Measurements from ENCODE around the gene GMEB1.

GMEB1 gene

GRCh38 chr1:28735961-28736449 is 67.4 kb downstream of the GMEB1 start:
- Histone ChIP-seq H3K36me3 (ENCODE audit: insufficient read depth, low read length) (peaks cover 37% of the 10 kb centered on the region), H3K4me1 (ENCODE audit: insufficient read depth, low read length) (peaks cover 41% of the 10 kb centered on the region), H3K79me2 (ENCODE audit: insufficient read depth, low read length) (peaks cover 43% of the 10 kb centered on the region), H3K4me2 (ENCODE audit: insufficient read depth, low read length) (peak overlapping the region; percentile 74), H3K27ac (ENCODE audit: low read length) (peak overlapping the region; percentile 83), H3K27me3 (ENCODE audit: insufficient read depth, low read length, poor library complexity) (no peaks in the 10 kb centered on the region), H3K4me3 (ENCODE audit: low read depth in 1 of 2, low read length in 2 of 2) (peak overlapping the region; percentile 93 to 98; a peak in 3 of 4 replicates), H4K20me1 (ENCODE audit: insufficient read depth, low read length) (peaks cover 35% of the 10 kb centered on the region), H2AFZ (ENCODE audit: low read depth, low read length) (peak overlapping the region; percentile 98), H3K9ac (ENCODE audit: low read depth, low read length) (peak overlapping the region; percentile 98), H3K9me3 (ENCODE audit: insufficient read depth, low read length, severe bottlenecking) (no peaks in the 10 kb centered on the region)
- no peak for DNase-seq
- no peak for ATAC-seq (ENCODE audit: insufficient read depth, low read depth)
- TF ChIP-seq EZH2 (IDR thresholded peaks at IDR 0.05; ENCODE audit: borderline replicate concordance, low read depth, low read length, severe bottlenecking), result no peak
- TF ChIP-seq, protein P1, sequence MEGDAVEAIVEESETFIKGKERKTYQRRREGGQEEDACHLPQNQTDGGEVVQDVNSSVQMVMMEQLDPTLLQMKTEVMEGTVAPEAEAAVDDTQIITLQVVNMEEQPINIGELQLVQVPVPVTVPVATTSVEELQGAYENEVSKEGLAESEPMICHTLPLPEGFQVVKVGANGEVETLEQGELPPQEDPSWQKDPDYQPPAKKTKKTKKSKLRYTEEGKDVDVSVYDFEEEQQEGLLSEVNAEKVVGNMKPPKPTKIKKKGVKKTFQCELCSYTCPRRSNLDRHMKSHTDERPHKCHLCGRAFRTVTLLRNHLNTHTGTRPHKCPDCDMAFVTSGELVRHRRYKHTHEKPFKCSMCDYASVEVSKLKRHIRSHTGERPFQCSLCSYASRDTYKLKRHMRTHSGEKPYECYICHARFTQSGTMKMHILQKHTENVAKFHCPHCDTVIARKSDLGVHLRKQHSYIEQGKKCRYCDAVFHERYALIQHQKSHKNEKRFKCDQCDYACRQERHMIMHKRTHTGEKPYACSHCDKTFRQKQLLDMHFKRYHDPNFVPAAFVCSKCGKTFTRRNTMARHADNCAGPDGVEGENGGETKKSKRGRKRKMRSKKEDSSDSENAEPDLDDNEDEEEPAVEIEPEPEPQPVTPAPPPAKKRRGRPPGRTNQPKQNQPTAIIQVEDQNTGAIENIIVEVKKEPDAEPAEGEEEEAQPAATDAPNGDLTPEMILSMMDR (IDR thresholded peaks at IDR 0.05; ENCODE audit: borderline replicate concordance, extremely low read depth, low read length, poor library complexity, severe bottlenecking), result no peak

GRCh38 chr1:28736450-28737306 is 68.1 kb downstream of the GMEB1 start, which contains the start of gene YTHDF2:
TSS of gene YTHDF2 (plus strand) at chr1:28736940. CDS start at chr1:28737121, 181 bp downstream.
- peak within 1 kb of the TSS; percentile 87 for H3K27ac ChIP-seq (ENCODE audit: low read length)
- DNase-seq (peak; percentile 98), ATAC-seq (ENCODE audit: insufficient read depth, low read depth) (peak; percentile 93)
- TF ChIP-seq EZH2 (IDR thresholded peaks at IDR 0.05; ENCODE audit: borderline replicate concordance, low read depth, low read length, severe bottlenecking), result no peak
- TF ChIP-seq, protein P1 (IDR thresholded peaks at IDR 0.05; ENCODE audit: borderline replicate concordance, extremely low read depth, low read length, poor library complexity, severe bottlenecking), result peak; percentile 98
- peak within 1 kb of the TSS; percentile 98 for H2AFZ ChIP-seq (ENCODE audit: low read depth, low read length)
- peaks cover 47% of the 10 kb centered on the region for H3K4me1 ChIP-seq (ENCODE audit: insufficient read depth, low read length)
- H3K9ac ChIP-seq (ENCODE audit: low read depth, low read length), result peak within 1 kb of the TSS; percentile 98
- peaks cover 41% of the 10 kb centered on the region for H4K20me1 ChIP-seq (ENCODE audit: insufficient read depth, low read length)
- peaks cover 49% of the 10 kb centered on the region for H3K79me2 ChIP-seq (ENCODE audit: insufficient read depth, low read length)
- no peaks in the 10 kb centered on the region for H3K27me3 ChIP-seq (ENCODE audit: insufficient read depth, low read length, poor library complexity)
- peak within 1 kb of the TSS; percentile 74 for H3K4me2 ChIP-seq (ENCODE audit: insufficient read depth, low read length)
- H3K36me3 ChIP-seq (ENCODE audit: insufficient read depth, low read length), result peaks cover 44% of the 10 kb centered on the region
- peak within 1 kb of the TSS; percentile 93 to 98 for H3K4me3 ChIP-seq (ENCODE audit: low read depth in 1 of 2, low read length in 2 of 2)
- no peaks in the 10 kb centered on the region for H3K9me3 ChIP-seq (ENCODE audit: insufficient read depth, low read length, severe bottlenecking)

GRCh38 chr1:28737307-28738132 is 68.9 kb downstream of the GMEB1 start:
- TF ChIP-seq, protein P1 (IDR thresholded peaks at IDR 0.05; ENCODE audit: borderline replicate concordance, extremely low read depth, low read length, poor library complexity, severe bottlenecking), result no peak
- no peak for TF ChIP-seq EZH2 (IDR thresholded peaks at IDR 0.05; ENCODE audit: borderline replicate concordance, low read depth, low read length, severe bottlenecking)
- H3K4me2 ChIP-seq (ENCODE audit: insufficient read depth, low read length), result peak overlapping the region; percentile 74
- peak overlapping the region; percentile 93 to 98 for H3K4me3 ChIP-seq (ENCODE audit: low read depth in 1 of 2, low read length in 2 of 2)
- no peaks in the 10 kb centered on the region for H3K27me3 ChIP-seq (ENCODE audit: insufficient read depth, low read length, poor library complexity)
- peaks cover 50% of the 10 kb centered on the region for H4K20me1 ChIP-seq (ENCODE audit: insufficient read depth, low read length)
- H3K79me2 ChIP-seq (ENCODE audit: insufficient read depth, low read length), result peaks cover 58% of the 10 kb centered on the region
- no peaks in the 10 kb centered on the region for H3K9me3 ChIP-seq (ENCODE audit: insufficient read depth, low read length, severe bottlenecking)
- peaks cover 52% of the 10 kb centered on the region for H3K36me3 ChIP-seq (ENCODE audit: insufficient read depth, low read length)
- H3K27ac ChIP-seq (ENCODE audit: low read length), result peak overlapping the region; percentile 87
- H2AFZ ChIP-seq (ENCODE audit: low read depth, low read length), result peak overlapping the region; percentile 68
- peak overlapping the region; percentile 98 for H3K9ac ChIP-seq (ENCODE audit: low read depth, low read length)
- DNase-seq (peak; percentile 57), ATAC-seq (ENCODE audit: insufficient read depth, low read depth) (peak; percentile 13; the same call in 2 of the 3 replicates)
- H3K4me1 ChIP-seq (ENCODE audit: insufficient read depth, low read length), result peaks cover 56% of the 10 kb centered on the region
